SU-DHL-6 (cell line): ENCODE results near the gene RAPGEF5.

Experiments
- EZH2phosphoT487 ChIP-seq: fragments of 200-600 bp; sonication (generic), shearing (Covaris generic); conservative IDR thresholded peaks from 2 replicates; pipeline ENCODE4 v1.6.1; 2018; ENCODE audit warnings: mild to moderate bottlenecking, antibody characterized with exemption, low read length, moderate library complexity, mixed read lengths
- TF ChIP-seq, protein P1 (sequence below): fragments of 200-600 bp; sonication (generic); IDR thresholded peaks from one replicate; pipeline ENCODE4 v1.5.1; 2017; ENCODE audit warnings: antibody characterized with exemption, mild to moderate bottlenecking, low read length, moderate library complexity; ENCODE audit not compliant: insufficient read depth, poor library complexity, severe bottlenecking

DNA sequence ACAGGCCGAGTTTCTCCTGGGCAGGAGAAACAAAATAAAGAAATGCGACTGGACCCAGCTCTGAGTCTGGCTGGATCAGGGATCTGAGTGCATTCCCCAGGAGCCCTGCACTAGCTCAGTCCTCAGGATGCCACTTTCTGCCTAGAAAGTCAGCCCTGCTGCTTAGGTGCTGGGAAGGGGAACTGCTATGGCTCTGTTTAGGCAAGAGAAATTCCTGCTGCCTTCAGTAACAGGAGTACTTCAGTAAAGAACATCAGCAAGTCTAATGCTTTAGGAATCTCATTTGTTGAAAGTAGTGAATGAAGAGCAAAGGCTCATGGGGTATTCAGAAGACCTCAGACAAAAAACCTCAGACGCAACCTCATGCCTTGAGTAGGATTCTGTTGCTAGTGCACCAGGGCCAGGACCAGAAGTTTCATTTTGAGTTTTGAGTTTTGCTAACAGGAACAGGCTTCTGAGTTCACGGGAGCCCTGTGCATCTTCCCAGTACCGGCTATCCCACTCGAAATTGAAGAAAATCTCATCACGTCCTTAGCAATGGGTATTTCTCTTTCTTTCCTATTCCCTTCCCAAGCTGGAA is 240.4 kb downstream of the RAPGEF5 start:
- TF ChIP-seq, protein P1, sequence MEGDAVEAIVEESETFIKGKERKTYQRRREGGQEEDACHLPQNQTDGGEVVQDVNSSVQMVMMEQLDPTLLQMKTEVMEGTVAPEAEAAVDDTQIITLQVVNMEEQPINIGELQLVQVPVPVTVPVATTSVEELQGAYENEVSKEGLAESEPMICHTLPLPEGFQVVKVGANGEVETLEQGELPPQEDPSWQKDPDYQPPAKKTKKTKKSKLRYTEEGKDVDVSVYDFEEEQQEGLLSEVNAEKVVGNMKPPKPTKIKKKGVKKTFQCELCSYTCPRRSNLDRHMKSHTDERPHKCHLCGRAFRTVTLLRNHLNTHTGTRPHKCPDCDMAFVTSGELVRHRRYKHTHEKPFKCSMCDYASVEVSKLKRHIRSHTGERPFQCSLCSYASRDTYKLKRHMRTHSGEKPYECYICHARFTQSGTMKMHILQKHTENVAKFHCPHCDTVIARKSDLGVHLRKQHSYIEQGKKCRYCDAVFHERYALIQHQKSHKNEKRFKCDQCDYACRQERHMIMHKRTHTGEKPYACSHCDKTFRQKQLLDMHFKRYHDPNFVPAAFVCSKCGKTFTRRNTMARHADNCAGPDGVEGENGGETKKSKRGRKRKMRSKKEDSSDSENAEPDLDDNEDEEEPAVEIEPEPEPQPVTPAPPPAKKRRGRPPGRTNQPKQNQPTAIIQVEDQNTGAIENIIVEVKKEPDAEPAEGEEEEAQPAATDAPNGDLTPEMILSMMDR: no peak
- TF ChIP-seq EZH2phosphoT487: no peak
